ENCODE data around the gene CHRNB1.

DNA sequence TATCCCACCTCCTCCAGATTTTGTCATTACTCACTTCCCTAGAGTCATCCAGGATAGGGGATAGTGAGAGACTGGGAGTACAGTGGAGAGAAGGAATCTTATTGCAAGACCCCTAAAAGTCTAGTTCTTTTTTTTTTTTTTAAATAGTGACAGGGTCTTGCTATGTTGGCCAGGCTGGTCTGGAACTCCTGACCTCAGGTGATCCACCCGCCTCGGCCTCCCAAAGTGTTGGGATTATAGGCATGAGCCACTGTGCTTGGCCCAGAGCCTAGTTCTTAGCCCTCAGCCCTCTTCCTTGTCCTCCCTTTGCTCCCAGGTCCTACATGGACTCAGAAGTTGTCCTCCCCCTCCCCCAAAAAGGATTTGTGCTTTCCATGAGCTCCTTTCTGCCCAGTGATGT lies 2.7 kb upstream of the CHRNB1 start:
- TF ChIP-seq, protein P1, sequence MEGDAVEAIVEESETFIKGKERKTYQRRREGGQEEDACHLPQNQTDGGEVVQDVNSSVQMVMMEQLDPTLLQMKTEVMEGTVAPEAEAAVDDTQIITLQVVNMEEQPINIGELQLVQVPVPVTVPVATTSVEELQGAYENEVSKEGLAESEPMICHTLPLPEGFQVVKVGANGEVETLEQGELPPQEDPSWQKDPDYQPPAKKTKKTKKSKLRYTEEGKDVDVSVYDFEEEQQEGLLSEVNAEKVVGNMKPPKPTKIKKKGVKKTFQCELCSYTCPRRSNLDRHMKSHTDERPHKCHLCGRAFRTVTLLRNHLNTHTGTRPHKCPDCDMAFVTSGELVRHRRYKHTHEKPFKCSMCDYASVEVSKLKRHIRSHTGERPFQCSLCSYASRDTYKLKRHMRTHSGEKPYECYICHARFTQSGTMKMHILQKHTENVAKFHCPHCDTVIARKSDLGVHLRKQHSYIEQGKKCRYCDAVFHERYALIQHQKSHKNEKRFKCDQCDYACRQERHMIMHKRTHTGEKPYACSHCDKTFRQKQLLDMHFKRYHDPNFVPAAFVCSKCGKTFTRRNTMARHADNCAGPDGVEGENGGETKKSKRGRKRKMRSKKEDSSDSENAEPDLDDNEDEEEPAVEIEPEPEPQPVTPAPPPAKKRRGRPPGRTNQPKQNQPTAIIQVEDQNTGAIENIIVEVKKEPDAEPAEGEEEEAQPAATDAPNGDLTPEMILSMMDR (IDR thresholded peaks at IDR 0.05; ENCODE audit: borderline replicate concordance, extremely low read depth, low read length, poor library complexity, severe bottlenecking): no peak
- TF ChIP-seq EZH2 (IDR thresholded peaks at IDR 0.05; ENCODE audit: borderline replicate concordance, low read depth, low read length, severe bottlenecking): no peak
